Neural cell (in vitro differentiated cells): ENCODE measurements around the gene CCND3.
"Not testable (repeated sequence)": the region's sequence is repeated elsewhere in the genome, so short reads cannot be mapped to it uniquely, and the experiment has no call there.

Source experiments
- CTCF ChIP-seq: fragments of 450-650 bp; IDR thresholded peaks from 2 replicates; pipeline ENCODE4 v1.5.1; 2014; ENCODE audit warnings: antibody characterized with exemption, mild to moderate bottlenecking, moderate library complexity; ENCODE audit not compliant: poor library complexity, severe bottlenecking
- EP300 ChIP-seq: fragments of 450-650 bp; conservative IDR thresholded peaks from 2 replicates; pipeline ENCODE4 v1.6.1; 2014; ENCODE audit warnings: antibody characterized with exemption, mild to moderate bottlenecking, moderate library complexity; ENCODE audit not compliant: poor library complexity, severe bottlenecking
- EZH2 ChIP-seq: fragments of 200-600, 300-800 bp; shearing (Covaris generic), sonication (generic); IDR thresholded peaks from 2 replicates; pipeline ENCODE4 v1.6.1; 2014; ENCODE audit warnings: antibody characterized with exemption, low read length, borderline replicate concordance, mild to moderate bottlenecking; ENCODE audit not compliant: insufficient read depth, poor library complexity, severe bottlenecking
- POLR2AphosphoS5 ChIP-seq: IDR thresholded peaks from 2 replicates; pipeline ENCODE4 v1.6.1; 2012
- SMC3 ChIP-seq: fragments of 450-650 bp; conservative IDR thresholded peaks from 2 replicates; pipeline ENCODE4 v1.6.1; 2014; ENCODE audit warnings: antibody characterized with exemption, mild to moderate bottlenecking, moderate library complexity; ENCODE audit not compliant: poor library complexity
- TAF1 ChIP-seq: IDR thresholded peaks from 2 replicates; pipeline ENCODE4 v1.6.1; 2012; ENCODE audit warnings: low read depth
- TF ChIP-seq, protein P1 (sequence below): IDR thresholded peaks from 2 replicates; pipeline ENCODE4 v1.6.1; 2012; ENCODE audit warnings: borderline replicate concordance

- TF ChIP-seq CTCF, EZH2, SMC3, POLR2AphosphoS5, TAF1, EP300: not testable (repeated sequence)
- TF ChIP-seq, protein P1, sequence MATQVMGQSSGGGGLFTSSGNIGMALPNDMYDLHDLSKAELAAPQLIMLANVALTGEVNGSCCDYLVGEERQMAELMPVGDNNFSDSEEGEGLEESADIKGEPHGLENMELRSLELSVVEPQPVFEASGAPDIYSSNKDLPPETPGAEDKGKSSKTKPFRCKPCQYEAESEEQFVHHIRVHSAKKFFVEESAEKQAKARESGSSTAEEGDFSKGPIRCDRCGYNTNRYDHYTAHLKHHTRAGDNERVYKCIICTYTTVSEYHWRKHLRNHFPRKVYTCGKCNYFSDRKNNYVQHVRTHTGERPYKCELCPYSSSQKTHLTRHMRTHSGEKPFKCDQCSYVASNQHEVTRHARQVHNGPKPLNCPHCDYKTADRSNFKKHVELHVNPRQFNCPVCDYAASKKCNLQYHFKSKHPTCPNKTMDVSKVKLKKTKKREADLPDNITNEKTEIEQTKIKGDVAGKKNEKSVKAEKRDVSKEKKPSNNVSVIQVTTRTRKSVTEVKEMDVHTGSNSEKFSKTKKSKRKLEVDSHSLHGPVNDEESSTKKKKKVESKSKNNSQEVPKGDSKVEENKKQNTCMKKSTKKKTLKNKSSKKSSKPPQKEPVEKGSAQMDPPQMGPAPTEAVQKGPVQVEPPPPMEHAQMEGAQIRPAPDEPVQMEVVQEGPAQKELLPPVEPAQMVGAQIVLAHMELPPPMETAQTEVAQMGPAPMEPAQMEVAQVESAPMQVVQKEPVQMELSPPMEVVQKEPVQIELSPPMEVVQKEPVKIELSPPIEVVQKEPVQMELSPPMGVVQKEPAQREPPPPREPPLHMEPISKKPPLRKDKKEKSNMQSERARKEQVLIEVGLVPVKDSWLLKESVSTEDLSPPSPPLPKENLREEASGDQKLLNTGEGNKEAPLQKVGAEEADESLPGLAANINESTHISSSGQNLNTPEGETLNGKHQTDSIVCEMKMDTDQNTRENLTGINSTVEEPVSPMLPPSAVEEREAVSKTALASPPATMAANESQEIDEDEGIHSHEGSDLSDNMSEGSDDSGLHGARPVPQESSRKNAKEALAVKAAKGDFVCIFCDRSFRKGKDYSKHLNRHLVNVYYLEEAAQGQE = not testable (repeated sequence)
Measured at GRCh38 chr6:41942882-41943281, 1.3 kb upstream of the CCND3 start.
